ENCODE results near the gene KREMEN2. TPM values are rescaled to one million over a fixed set of nuclear protein-coding genes. Genes with fewer than 3 reads are reported as not detected.

Gene KREMEN2
- total and polyA plus RNA-seq, 2 of the 13 experiments (the other 11 are each of a cell fraction or from before 2014, with no cell fraction given): 0.48 to 1.2 TPM

DNA sequence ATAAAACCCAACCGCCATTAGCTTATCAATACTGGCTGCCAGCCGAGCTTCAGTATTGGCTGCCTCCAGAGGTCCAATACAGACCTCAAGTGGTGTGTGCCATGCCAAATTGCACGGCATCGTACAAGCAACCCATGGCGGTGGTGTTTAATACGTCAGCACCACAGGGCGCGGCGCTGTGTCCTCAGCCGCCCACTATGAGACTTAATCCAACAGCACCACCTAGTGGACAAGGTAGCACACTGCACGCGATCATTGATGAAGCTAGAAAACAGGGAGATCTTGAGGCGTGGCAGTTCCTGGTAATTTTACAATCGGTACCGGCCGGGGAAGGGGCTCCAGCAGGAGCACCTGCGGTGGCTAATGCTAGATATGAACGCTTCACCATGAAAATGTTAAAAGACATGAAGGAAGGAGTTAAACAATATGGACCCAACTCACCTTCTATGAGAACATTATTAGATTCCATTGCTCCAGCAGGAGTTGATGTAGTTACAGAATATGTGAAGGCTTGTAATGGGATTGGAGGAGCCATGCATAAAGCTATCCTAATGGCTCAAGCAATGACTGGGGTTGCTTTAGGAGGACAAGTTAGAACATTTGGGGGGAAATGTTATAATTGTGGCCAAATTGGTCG, 36.9 kb upstream of the KREMEN2 start (continued):
- TF ChIP-seq, protein P1, sequence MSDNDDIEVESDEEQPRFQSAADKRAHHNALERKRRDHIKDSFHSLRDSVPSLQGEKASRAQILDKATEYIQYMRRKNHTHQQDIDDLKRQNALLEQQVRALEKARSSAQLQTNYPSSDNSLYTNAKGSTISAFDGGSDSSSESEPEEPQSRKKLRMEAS (IDR thresholded peaks at IDR 0.05): 0 out of 2 replicates have a peak, but pooled peaks have one; percentile 31
- TF ChIP-seq KLF9 (CRISPR knock-in tag; IDR thresholded peaks at IDR 0.05; ENCODE audit: low read depth) (no peak), LCORL (IDR thresholded peaks at IDR 0.05) (no peak), LCORL (CRISPR knock-in tag; IDR thresholded peaks at IDR 0.05) (no peak), ZNF264 (CRISPR knock-in tag; IDR thresholded peaks at IDR 0.05) (no peak), FLYWCH1 (CRISPR knock-in tag; IDR thresholded peaks at IDR 0.05) (no peak), ZBTB8A (CRISPR knock-in tag; IDR thresholded peaks at IDR 0.05; ENCODE audit: borderline replicate concordance, low read depth) (no peak), RARA (CRISPR knock-in tag; IDR thresholded peaks at IDR 0.05) (no peak), TOE1 (CRISPR knock-in tag; IDR thresholded peaks at IDR 0.05) (no peak), ZNF510 (CRISPR knock-in tag; IDR thresholded peaks at IDR 0.05; ENCODE audit: low read depth) (no peak), NFYC (CRISPR knock-in tag; IDR thresholded peaks at IDR 0.05) (no peak), JUND (CRISPR knock-in tag; IDR thresholded peaks at IDR 0.05) (no peak), ZFP90 (CRISPR knock-in tag; IDR thresholded peaks at IDR 0.05; ENCODE audit: borderline replicate concordance) (0 out of 2 replicates have a peak, but pooled peaks have one; percentile 39), BHLHE40 (IDR thresholded peaks at IDR 0.05; ENCODE audit: low read length) (no peak), MIXL1 (CRISPR knock-in tag; IDR thresholded peaks at IDR 0.05) (0 out of 2 replicates have a peak, but pooled peaks have one; percentile 40), SALL1 (CRISPR knock-in tag; IDR thresholded peaks at IDR 0.05) (peak; percentile 53; the same call in 1 of the 2 replicates), RAD21 (CRISPR knock-in tag; IDR thresholded peaks at IDR 0.05) (peak; percentile 71), ZNF251 (CRISPR knock-in tag; IDR thresholded peaks at IDR 0.05) (no peak), IRF2 (CRISPR knock-in tag; IDR thresholded peaks at IDR 0.05) (0 out of 2 replicates have a peak, but pooled peaks have one; percentile 29)
- TF ChIP-seq, protein P2, sequence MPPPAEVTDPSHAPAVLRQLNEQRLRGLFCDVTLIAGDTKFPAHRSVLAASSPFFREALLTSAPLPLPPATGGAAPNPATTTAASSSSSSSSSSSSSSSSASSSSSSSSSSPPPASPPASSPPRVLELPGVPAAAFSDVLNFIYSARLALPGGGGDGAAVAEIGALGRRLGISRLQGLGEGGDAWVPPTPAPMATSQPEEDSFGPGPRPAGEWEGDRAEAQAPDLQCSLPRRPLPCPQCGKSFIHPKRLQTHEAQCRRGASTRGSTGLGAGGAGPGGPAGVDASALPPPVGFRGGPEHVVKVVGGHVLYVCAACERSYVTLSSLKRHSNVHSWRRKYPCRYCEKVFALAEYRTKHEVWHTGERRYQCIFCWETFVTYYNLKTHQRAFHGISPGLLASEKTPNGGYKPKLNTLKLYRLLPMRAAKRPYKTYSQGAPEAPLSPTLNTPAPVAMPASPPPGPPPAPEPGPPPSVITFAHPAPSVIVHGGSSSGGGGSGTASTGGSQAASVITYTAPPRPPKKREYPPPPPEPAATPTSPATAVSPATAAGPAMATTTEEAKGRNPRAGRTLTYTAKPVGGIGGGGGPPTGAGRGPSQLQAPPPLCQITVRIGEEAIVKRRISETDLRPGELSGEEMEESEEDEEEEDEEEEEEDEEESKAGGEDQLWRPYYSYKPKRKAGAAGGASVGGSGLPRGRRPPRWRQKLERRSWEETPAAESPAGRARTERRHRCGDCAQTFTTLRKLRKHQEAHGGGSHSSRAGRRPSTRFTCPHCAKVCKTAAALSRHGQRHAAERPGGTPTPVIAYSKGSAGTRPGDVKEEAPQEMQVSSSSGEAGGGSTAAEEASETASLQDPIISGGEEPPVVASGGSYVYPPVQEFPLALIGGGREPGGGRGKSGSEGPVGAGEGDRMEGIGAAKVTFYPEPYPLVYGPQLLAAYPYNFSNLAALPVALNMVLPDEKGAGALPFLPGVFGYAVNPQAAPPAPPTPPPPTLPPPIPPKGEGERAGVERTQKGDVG (CRISPR knock-in tag; IDR thresholded peaks at IDR 0.05; ENCODE audit: borderline replicate concordance): no peak
- TF ChIP-seq, protein P3, sequence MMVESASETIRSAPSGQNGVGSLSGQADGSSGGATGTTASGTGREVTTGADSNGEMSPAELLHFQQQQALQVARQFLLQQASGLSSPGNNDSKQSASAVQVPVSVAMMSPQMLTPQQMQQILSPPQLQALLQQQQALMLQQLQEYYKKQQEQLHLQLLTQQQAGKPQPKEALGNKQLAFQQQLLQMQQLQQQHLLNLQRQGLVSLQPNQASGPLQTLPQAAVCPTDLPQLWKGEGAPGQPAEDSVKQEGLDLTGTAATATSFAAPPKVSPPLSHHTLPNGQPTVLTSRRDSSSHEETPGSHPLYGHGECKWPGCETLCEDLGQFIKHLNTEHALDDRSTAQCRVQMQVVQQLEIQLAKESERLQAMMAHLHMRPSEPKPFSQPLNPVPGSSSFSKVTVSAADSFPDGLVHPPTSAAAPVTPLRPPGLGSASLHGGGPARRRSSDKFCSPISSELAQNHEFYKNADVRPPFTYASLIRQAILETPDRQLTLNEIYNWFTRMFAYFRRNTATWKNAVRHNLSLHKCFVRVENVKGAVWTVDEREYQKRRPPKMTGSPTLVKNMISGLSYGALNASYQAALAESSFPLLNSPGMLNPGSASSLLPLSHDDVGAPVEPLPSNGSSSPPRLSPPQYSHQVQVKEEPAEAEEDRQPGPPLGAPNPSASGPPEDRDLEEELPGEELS (CRISPR knock-in tag; IDR thresholded peaks at IDR 0.05): peak; percentile 24; the same call in 1 of the 2 replicates
- TF ChIP-seq, protein P4, sequence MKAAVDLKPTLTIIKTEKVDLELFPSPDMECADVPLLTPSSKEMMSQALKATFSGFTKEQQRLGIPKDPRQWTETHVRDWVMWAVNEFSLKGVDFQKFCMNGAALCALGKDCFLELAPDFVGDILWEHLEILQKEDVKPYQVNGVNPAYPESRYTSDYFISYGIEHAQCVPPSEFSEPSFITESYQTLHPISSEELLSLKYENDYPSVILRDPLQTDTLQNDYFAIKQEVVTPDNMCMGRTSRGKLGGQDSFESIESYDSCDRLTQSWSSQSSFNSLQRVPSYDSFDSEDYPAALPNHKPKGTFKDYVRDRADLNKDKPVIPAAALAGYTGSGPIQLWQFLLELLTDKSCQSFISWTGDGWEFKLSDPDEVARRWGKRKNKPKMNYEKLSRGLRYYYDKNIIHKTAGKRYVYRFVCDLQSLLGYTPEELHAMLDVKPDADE (CRISPR knock-in tag; IDR thresholded peaks at IDR 0.05): no peak
- TF ChIP-seq, protein P5, sequence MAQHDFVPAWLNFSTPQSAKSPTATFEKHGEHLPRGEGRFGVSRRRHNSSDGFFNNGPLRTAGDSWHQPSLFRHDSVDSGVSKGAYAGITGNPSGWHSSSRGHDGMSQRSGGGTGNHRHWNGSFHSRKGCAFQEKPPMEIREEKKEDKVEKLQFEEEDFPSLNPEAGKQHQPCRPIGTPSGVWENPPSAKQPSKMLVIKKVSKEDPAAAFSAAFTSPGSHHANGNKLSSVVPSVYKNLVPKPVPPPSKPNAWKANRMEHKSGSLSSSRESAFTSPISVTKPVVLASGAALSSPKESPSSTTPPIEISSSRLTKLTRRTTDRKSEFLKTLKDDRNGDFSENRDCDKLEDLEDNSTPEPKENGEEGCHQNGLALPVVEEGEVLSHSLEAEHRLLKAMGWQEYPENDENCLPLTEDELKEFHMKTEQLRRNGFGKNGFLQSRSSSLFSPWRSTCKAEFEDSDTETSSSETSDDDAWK (CRISPR knock-in tag; IDR thresholded peaks at IDR 0.05): no peak

Data from HepG2 (cell line).